Keratinocyte (primary cell): Measurements from ENCODE around the gene TMEM59L. TPM values are rescaled to one million over a fixed set of nuclear protein-coding genes. Genes with fewer than 3 reads are reported as not detected.

ENCODE experiments used
- DNase-seq: peaks from one replicate; pipeline ENCODE4 v3.0.0-alpha.2; 2011; ENCODE audit warnings: low read depth, missing footprints, low spot score
- FAIRE-seq: peaks from 2 replicates; lab custom pipeline; 2011; peaks lifted over from hg19 to GRCh38; lab: Jason Lieb, UNC
- H2AFZ ChIP-seq: 2 replicates; pipeline ENCODE4 v1.6.0; 2012; ENCODE audit warnings: low read length, control low read depth, inconsistent platforms; ENCODE audit not compliant: control insufficient read depth
- H3K27ac ChIP-seq: 2 replicates; pipeline ENCODE4 v1.5.1; 2011; ENCODE audit warnings: low read length; ENCODE audit not compliant: control insufficient read depth, insufficient read depth
- H3K27me3 ChIP-seq: 3 replicates; pipeline ENCODE4 v1.6.0; 2011; ENCODE audit warnings: low read length; ENCODE audit not compliant: control insufficient read depth, insufficient read depth; ENCODE audit errors: extremely low read depth
- H3K36me3 ChIP-seq, 2 experiments: 2 replicates in 1 of 2; 3 replicates in 1 of 2; pipeline ENCODE4 v1.5.1; 2011; ENCODE audit warnings: low read length in 2 of 2, mild to moderate bottlenecking in 1 of 2; ENCODE audit not compliant: control insufficient read depth in 2 of 2, insufficient read depth in 2 of 2; ENCODE audit errors: extremely low read depth in 1 of 2
- H3K4me1 ChIP-seq: 3 replicates; pipeline ENCODE4 v1.5.1; 2011; ENCODE audit warnings: low read length; ENCODE audit not compliant: control insufficient read depth, insufficient read depth; ENCODE audit errors: extremely low read depth
- H3K4me2 ChIP-seq: 3 replicates; pipeline ENCODE4 v1.6.0; 2011; ENCODE audit warnings: low read depth, low read length; ENCODE audit not compliant: control insufficient read depth, insufficient read depth; ENCODE audit errors: extremely low read depth
- H3K4me3 ChIP-seq, 3 experiments: fragments of 200-600 bp in 1 of 3; sonication (generic) in 1 of 3; 2 replicates in 2 of 3; 3 replicates in 1 of 3; pipeline ENCODE4 v1.5.1; 2011 to 2016; ENCODE audit warnings: low read length in 3 of 3, mild to moderate bottlenecking in 3 of 3, control low read depth in 2 of 3, inconsistent platforms in 1 of 3, low read depth in 1 of 3, mixed read lengths in 1 of 3, mixed run types in 1 of 3, moderate library complexity in 1 of 3; ENCODE audit not compliant: control insufficient read depth in 2 of 3, insufficient read depth in 2 of 3; ENCODE audit errors: extremely low read depth in 1 of 3
- H3K79me2 ChIP-seq: 2 replicates; pipeline ENCODE4 v1.6.0; 2012; ENCODE audit warnings: low read length; ENCODE audit not compliant: control insufficient read depth, insufficient read depth
- H3K9ac ChIP-seq: 3 replicates; pipeline ENCODE4 v1.6.0; 2011; ENCODE audit warnings: low read length; ENCODE audit not compliant: control insufficient read depth, insufficient read depth; ENCODE audit errors: extremely low read depth
- H3K9me1 ChIP-seq: 3 replicates; pipeline ENCODE4 v1.6.0; 2011; ENCODE audit warnings: low read length; ENCODE audit not compliant: control insufficient read depth, insufficient read depth; ENCODE audit errors: extremely low read depth
- H3K9me3 ChIP-seq: 2 replicates; pipeline ENCODE4 v1.5.1; 2012; ENCODE audit warnings: low read depth, low read length; ENCODE audit not compliant: control insufficient read depth
- H4K20me1 ChIP-seq: 3 replicates; pipeline ENCODE4 v1.6.0; 2011; ENCODE audit warnings: low read length; ENCODE audit not compliant: control insufficient read depth, insufficient read depth; ENCODE audit errors: extremely low read depth
- EZH2 ChIP-seq: IDR thresholded peaks from one replicate; pipeline ENCODE4 v1.6.1; 2012; ENCODE audit warnings: inconsistent platforms, mild to moderate bottlenecking, low read length, moderate library complexity
- dilution Hi-C: fragments of 300-500 bp; cut with MboI; formaldehyde crosslinking; loops from one replicate; pipeline ENCODE4 v1.7.0; 2020; ENCODE audit warnings: low sequenced_read_pairs; ENCODE audit not compliant: extremely low pct_ligation_motif_present
- polyA plus RNA-seq, 5 experiments: library from polyadenylated mRNA; depleted of rRNA in 3 of 5; stranded (reverse) in 3 of 5; stranded (forward) in 1 of 5; unstranded in 1 of 5; fragments of >200 nt; gene quantifications; 1 replicate in 1 of 5; 2 replicates in 3 of 5; 3 replicates in 1 of 5; pipeline versions ENCODE4 v1.2.1 to v1.2.3, GENCODE V29; 2011 to 2012; ENCODE audit warnings: missing spikeins in 2 of 5, low read depth in 1 of 5, low replicate concordance in 1 of 5
- TF ChIP-seq, protein P1 (sequence below), 3 experiments: IDR thresholded peaks in 1 of 3; conservative IDR thresholded peaks in 1 of 3; optimal IDR thresholded peaks in 1 of 3; 2 replicates in 2 of 3; 3 replicates in 1 of 3; pipeline versions ENCODE3 to v1.5.1; 2011; ENCODE audit warnings: low read length in 3 of 3, mild to moderate bottlenecking in 3 of 3, moderate library complexity in 2 of 3, control low read depth in 1 of 3, inconsistent platforms in 1 of 3; ENCODE audit not compliant: insufficient read depth in 2 of 3; ENCODE audit errors: extremely low read depth in 1 of 3

The TMEM59L gene
- polyA plus RNA-seq, 1 donor (not counting 4 experiments of a cell fraction or from before 2014, with no cell fraction given) = not detected

GRCh38 chr19:18611327-18612050, 1.2 kb upstream of the TMEM59L start:
- H3K9me3 ChIP-seq = no peaks in the 10 kb centered on the region
- peaks cover 8% of the 10 kb centered on the region for H3K4me1 ChIP-seq
- no peak overlapping the region for H3K4me3 ChIP-seq

DNA sequence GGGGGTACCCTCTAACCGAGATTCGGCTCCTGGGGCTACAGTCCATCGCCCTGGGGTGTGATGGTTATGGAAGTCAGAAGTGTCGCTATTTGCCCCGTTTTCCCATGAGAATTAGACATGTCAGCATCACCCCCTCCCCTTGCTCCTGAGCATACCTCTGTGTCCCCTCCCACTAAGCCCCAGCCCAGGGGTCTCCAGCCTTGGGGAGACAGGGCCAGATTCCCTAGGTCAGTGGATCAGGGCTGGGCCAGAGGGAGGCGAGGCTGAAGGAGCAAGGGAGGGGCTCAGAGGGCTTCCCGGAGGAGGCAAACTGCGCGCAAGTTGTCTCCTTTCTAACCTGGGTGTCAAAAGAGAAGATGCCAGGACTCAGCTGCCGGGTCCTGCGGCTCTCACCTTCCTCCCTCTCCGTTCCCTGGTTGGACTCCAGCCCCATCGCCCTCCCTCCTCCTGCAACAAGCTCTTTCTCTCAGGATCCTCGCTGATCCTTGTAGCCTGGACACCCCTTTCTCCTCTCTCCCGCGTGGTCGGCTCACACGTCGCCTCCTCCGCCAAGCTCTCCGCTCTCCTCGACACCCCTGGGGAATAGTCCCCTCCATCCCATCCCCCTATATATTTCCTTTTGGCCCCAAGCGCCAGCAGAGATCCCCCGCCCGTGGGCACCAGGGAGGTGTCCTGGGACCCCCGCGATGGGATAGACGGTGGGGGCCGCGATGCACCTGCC, 459 bp upstream of the TMEM59L start:
- Histone ChIP-seq H3K9ac (no peak overlapping the region), H2AFZ (no peak overlapping the region)

More at GRCh38 chr19:18611327-18612050, 1.2 kb upstream of the TMEM59L start:
- H3K27ac ChIP-seq = no peak overlapping the region
- H3K79me2 ChIP-seq = no peaks in the 10 kb centered on the region
- no peak overlapping the region for H3K9ac ChIP-seq
- DNase-seq = no peak
- dilution Hi-C loops = no loop called here
- H3K27me3 ChIP-seq = peaks cover 79% of the 10 kb centered on the region
- FAIRE-seq = no peak
- no peaks in the 10 kb centered on the region for H3K9me1 ChIP-seq
- TF ChIP-seq EZH2 = peak; percentile 97
- TF ChIP-seq, protein P1, sequence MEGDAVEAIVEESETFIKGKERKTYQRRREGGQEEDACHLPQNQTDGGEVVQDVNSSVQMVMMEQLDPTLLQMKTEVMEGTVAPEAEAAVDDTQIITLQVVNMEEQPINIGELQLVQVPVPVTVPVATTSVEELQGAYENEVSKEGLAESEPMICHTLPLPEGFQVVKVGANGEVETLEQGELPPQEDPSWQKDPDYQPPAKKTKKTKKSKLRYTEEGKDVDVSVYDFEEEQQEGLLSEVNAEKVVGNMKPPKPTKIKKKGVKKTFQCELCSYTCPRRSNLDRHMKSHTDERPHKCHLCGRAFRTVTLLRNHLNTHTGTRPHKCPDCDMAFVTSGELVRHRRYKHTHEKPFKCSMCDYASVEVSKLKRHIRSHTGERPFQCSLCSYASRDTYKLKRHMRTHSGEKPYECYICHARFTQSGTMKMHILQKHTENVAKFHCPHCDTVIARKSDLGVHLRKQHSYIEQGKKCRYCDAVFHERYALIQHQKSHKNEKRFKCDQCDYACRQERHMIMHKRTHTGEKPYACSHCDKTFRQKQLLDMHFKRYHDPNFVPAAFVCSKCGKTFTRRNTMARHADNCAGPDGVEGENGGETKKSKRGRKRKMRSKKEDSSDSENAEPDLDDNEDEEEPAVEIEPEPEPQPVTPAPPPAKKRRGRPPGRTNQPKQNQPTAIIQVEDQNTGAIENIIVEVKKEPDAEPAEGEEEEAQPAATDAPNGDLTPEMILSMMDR (optimal IDR thresholded peaks at IDR 0.05 in 1 of 3, IDR thresholded peaks at IDR 0.05 in 1 of 3, conservative IDR thresholded peaks at IDR 0.05 in 1 of 3; ENCODE audit: extremely low read depth in 1 of 3, insufficient read depth in 2 of 3, low read length in 3 of 3) = no peak
- no peaks in the 10 kb centered on the region for H3K36me3 ChIP-seq
- no peak overlapping the region for H2AFZ ChIP-seq
- no peaks in the 10 kb centered on the region for H4K20me1 ChIP-seq
- no peak overlapping the region for H3K4me2 ChIP-seq

More for the DNA sequence above, 459 bp upstream of the TMEM59L start:
- H3K9me3 ChIP-seq = no peaks in the 10 kb centered on the region
- peaks cover 8% of the 10 kb centered on the region for H3K4me1 ChIP-seq
- dilution Hi-C loops = no loop called here
- DNase-seq = no peak
- H3K79me2 ChIP-seq = no peaks in the 10 kb centered on the region
- peak overlapping the region; percentile 17 to 20 (median 18) for H3K4me3 ChIP-seq
- no peaks in the 10 kb centered on the region for H3K36me3 ChIP-seq
- H3K27me3 ChIP-seq = peaks cover 75% of the 10 kb centered on the region
- H3K9me1 ChIP-seq = no peaks in the 10 kb centered on the region
- TF ChIP-seq EZH2 = peak; percentile 99
- TF ChIP-seq, protein P1 (optimal IDR thresholded peaks at IDR 0.05 in 1 of 3, IDR thresholded peaks at IDR 0.05 in 1 of 3, conservative IDR thresholded peaks at IDR 0.05 in 1 of 3; ENCODE audit: extremely low read depth in 1 of 3, insufficient read depth in 2 of 3, low read length in 3 of 3) = no peak
- no peak overlapping the region for H3K27ac ChIP-seq
- no peak for FAIRE-seq
- H3K4me2 ChIP-seq = peak overlapping the region; percentile 56
- no peaks in the 10 kb centered on the region for H4K20me1 ChIP-seq
